Measurements from ENCODE around the gene AGPAT3. TPM values are rescaled to one million over a fixed set of nuclear protein-coding genes. Genes with fewer than 3 reads are reported as not detected.

Gene AGPAT3
- total and polyA plus RNA-seq, 10 of the 15 experiments (the other 5 are each of a cell fraction or from before 2014, with no cell fraction given) = 1.2 to 110 (median 30.8) TPM

DNA sequence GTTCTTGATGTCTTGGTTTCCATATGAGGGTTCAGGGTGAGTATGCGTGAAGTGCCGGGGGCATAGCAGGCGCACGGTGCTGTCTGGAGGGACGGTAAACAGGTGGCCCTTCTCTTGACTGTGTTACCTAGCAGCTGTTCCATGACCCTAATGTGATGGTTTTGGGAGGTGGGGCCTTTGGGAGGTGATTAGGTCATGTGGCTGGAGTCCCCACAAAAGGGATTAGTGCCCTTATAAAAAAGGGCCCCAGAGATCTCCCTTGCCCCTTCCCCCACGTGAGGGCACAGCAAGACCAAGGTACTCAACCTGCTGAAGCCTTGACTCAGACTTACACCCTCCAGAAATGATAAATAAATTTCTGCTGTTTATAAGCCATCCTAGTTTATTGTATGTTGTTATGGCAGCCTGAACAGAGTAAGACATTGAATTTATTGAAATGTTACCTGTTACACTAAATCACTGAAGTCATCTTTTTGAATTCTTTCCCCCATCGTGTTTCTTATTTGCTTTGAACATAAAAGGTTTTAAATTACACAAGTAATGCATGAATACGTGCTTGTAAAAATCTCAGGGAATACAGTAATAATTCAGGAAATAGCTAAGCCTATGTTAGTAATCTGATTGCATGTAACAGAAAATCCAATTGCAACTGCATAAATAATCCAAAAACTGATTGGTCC is 162.7 kb downstream of the AGPAT3 start:
- Histone ChIP-seq H3K4me3 (no peak overlapping the region), H3K4me2 (ENCODE audit: control insufficient read depth, insufficient read depth) (no peak overlapping the region), H3K36me3 (ENCODE audit: control insufficient read depth in 2 of 2, insufficient read depth in 2 of 2, low read length in 1 of 2) (no peaks in the 10 kb centered on the region; a peak in 1 of 4 replicates), H3K4me1 (ENCODE audit: control insufficient read depth, insufficient read depth, low read length) (peaks cover 6% of the 10 kb centered on the region; the same call in 1 of the 2 replicates), H3K79me2 (ENCODE audit: control insufficient read depth, insufficient read depth, low read length) (peaks cover 83% of the 10 kb centered on the region), H4K20me1 (ENCODE audit: control insufficient read depth, insufficient read depth) (no peaks in the 10 kb centered on the region), H3K27me3 (replicated peaks in 1 of 2; ENCODE audit: control insufficient read depth in 2 of 2, insufficient read depth in 2 of 2, low read length in 1 of 2) (no peaks in the 10 kb centered on the region), H3K9me3 (replicated peaks; ENCODE audit: control insufficient read depth, insufficient read depth, low read length) (peaks cover 3% of the 10 kb centered on the region; the same call in 1 of the 3 replicates), H2AFZ (ENCODE audit: control insufficient read depth, low read depth, low read length) (no peak overlapping the region), H3K9ac (ENCODE audit: control insufficient read depth, insufficient read depth, low read length) (no peak overlapping the region), H3K27ac (ENCODE audit: control insufficient read depth, insufficient read depth) (no peak overlapping the region)
- no peak for TF ChIP-seq ESRRA (IDR thresholded peaks at IDR 0.05; ENCODE audit: low read length)
- ATAC-seq = no peak
- ChIA-PET RAD21 (ENCODE audit: unreplicated experiment) (no interaction called here), POLR2A (no interaction called here), CTCF (no interaction called here), SMC1A (ENCODE audit: uncharacterized antibody, unreplicated experiment) (interaction anchor here (3.0 kb wide), 1 partner anchor 14 kb away, joined by 11 read pairs; no protein-coding TSS in a partner anchor)
- FAIRE-seq = no peak
- WGBS (ENCODE audit: insufficient coverage, insufficient replicate concordance, low lambda C conversion rate, missing lambda C conversion rate) = 96% methylated on average over 8 of the region's 8 CpGs
- no peak for DNase-seq (ENCODE audit: low read depth, low spot score)
- BruUV-seq (replicated peaks) = no TSS peak
- in situ Hi-C loops (cut with MboI) (no loop called here), intact Hi-C loops (cut with micrococcal nuclease; ENCODE audit: unreplicated experiment) (no loop called here)

DNA sequence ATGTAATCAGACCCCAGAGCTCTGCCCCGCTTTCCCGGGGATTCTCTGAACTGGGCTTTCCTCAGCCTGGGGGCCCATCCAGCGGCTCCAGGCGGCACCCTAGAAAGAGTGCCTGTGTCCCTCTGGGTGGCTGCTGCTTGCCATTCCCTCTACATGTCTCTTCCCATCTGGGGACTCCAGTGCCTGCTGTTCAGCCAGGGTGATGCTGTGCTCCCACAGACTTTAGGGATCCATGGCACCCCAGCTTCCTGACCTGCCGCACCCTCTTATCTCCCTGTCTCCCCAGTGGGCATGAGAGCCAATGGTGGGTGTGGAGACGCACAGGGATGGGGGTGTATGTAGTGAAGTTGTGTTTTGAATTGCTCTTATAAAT is 163.2 kb downstream of the AGPAT3 start:
- peaks cover 78% of the 10 kb centered on the region for H3K79me2 ChIP-seq (ENCODE audit: control insufficient read depth, insufficient read depth, low read length)
- POLR2A ChIA-PET = no interaction called here
- CTCF ChIA-PET = no interaction called here
- DNase-seq (ENCODE audit: low read depth, low spot score) (no peak), FAIRE-seq (no peak), ATAC-seq (no peak)
- peaks cover 3% of the 10 kb centered on the region; the same call in 1 of the 3 replicates for H3K9me3 ChIP-seq (replicated peaks; ENCODE audit: control insufficient read depth, insufficient read depth, low read length)
- H3K4me2 ChIP-seq (ENCODE audit: control insufficient read depth, insufficient read depth) = no peak overlapping the region
- no peaks in the 10 kb centered on the region for H3K27me3 ChIP-seq (replicated peaks in 1 of 2; ENCODE audit: control insufficient read depth in 2 of 2, insufficient read depth in 2 of 2, low read length in 1 of 2)
- SMC1A ChIA-PET (ENCODE audit: uncharacterized antibody, unreplicated experiment) = interaction anchor here (3.0 kb wide), 1 partner anchor 14 kb away, joined by 11 read pairs; no protein-coding TSS in a partner anchor
- H3K27ac ChIP-seq (ENCODE audit: control insufficient read depth, insufficient read depth) = no peak overlapping the region
- BruUV-seq (replicated peaks) = no TSS peak
- RAD21 ChIA-PET (ENCODE audit: unreplicated experiment) = no interaction called here
- TF ChIP-seq HDAC2 (IDR thresholded peaks at IDR 0.05) = no peak
- TF ChIP-seq, protein P1, sequence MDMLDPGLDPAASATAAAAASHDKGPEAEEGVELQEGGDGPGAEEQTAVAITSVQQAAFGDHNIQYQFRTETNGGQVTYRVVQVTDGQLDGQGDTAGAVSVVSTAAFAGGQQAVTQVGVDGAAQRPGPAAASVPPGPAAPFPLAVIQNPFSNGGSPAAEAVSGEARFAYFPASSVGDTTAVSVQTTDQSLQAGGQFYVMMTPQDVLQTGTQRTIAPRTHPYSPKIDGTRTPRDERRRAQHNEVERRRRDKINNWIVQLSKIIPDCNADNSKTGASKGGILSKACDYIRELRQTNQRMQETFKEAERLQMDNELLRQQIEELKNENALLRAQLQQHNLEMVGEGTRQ (IDR thresholded peaks at IDR 0.05; ENCODE audit: borderline replicate concordance, low read depth, low read length) = no peak
- no peak for TF ChIP-seq MXI1 (IDR thresholded peaks at IDR 0.05; ENCODE audit: low read depth, low read length)
- TF ChIP-seq SMAD5 (IDR thresholded peaks at IDR 0.05; ENCODE audit: low read depth) = no peak
- TF ChIP-seq, protein P2, sequence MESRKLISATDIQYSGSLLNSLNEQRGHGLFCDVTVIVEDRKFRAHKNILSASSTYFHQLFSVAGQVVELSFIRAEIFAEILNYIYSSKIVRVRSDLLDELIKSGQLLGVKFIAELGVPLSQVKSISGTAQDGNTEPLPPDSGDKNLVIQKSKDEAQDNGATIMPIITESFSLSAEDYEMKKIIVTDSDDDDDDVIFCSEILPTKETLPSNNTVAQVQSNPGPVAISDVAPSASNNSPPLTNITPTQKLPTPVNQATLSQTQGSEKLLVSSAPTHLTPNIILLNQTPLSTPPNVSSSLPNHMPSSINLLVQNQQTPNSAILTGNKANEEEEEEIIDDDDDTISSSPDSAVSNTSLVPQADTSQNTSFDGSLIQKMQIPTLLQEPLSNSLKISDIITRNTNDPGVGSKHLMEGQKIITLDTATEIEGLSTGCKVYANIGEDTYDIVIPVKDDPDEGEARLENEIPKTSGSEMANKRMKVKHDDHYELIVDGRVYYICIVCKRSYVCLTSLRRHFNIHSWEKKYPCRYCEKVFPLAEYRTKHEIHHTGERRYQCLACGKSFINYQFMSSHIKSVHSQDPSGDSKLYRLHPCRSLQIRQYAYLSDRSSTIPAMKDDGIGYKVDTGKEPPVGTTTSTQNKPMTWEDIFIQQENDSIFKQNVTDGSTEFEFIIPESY (IDR thresholded peaks at IDR 0.05) = no peak
- TF ChIP-seq, protein P3, sequence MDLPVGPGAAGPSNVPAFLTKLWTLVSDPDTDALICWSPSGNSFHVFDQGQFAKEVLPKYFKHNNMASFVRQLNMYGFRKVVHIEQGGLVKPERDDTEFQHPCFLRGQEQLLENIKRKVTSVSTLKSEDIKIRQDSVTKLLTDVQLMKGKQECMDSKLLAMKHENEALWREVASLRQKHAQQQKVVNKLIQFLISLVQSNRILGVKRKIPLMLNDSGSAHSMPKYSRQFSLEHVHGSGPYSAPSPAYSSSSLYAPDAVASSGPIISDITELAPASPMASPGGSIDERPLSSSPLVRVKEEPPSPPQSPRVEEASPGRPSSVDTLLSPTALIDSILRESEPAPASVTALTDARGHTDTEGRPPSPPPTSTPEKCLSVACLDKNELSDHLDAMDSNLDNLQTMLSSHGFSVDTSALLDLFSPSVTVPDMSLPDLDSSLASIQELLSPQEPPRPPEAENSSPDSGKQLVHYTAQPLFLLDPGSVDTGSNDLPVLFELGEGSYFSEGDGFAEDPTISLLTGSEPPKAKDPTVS (IDR thresholded peaks at IDR 0.05; ENCODE audit: low read depth, low read length) = no peak
- no peak for TF ChIP-seq STAT3 (IDR thresholded peaks at IDR 0.05; ENCODE audit: low read depth, low read length)
- H2AFZ ChIP-seq (ENCODE audit: control insufficient read depth, low read depth, low read length) = no peak overlapping the region
- in situ Hi-C loops (cut with MboI) = no loop called here
- no peak overlapping the region for H3K4me3 ChIP-seq
- H4K20me1 ChIP-seq (ENCODE audit: control insufficient read depth, insufficient read depth) = no peaks in the 10 kb centered on the region
- H3K4me1 ChIP-seq (ENCODE audit: control insufficient read depth, insufficient read depth, low read length) = peaks cover 6% of the 10 kb centered on the region; the same call in 1 of the 2 replicates
- H3K9ac ChIP-seq (ENCODE audit: control insufficient read depth, insufficient read depth, low read length) = no peak overlapping the region
- intact Hi-C loops (cut with micrococcal nuclease; ENCODE audit: unreplicated experiment) = no loop called here
- WGBS (ENCODE audit: insufficient coverage, insufficient replicate concordance, low lambda C conversion rate, missing lambda C conversion rate) = over 99% methylated on average over 6 of the region's 6 CpGs
- no peaks in the 10 kb centered on the region; a peak in 1 of 4 replicates for H3K36me3 ChIP-seq (ENCODE audit: control insufficient read depth in 2 of 2, insufficient read depth in 2 of 2, low read length in 1 of 2)
